ENCODE data around the gene GRAP2.

DNA sequence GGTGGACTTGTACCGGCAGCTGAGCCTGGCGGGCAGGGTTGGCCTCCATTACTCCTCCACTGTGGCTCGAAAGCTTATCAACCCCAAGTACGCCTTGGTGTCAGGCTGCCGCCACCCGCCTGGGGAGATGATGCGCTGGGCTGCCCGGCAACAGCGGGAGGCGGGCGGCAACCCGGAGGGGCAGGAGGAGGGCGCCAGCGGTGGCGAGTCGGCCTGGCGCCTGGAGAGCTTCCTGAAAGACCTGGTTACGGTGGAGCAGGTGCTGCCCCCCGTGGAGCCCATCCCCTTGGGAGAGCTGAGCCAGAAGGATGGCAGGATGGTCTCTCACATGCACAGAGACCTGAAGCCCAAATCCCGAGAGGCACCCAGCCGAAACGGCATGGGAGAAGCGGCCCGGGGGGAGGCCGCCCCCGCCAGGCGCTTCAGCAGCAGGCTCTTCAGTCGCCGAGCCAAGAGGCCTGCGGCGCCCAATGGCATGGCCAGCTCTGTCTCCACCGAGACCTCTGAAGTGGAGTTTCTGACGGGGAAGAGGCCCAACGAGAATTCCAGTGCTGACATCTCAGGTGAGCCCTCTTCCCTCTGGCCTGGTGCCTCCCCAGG, 120.6 kb downstream of the GRAP2 start:
- TF ChIP-seq, protein P1, sequence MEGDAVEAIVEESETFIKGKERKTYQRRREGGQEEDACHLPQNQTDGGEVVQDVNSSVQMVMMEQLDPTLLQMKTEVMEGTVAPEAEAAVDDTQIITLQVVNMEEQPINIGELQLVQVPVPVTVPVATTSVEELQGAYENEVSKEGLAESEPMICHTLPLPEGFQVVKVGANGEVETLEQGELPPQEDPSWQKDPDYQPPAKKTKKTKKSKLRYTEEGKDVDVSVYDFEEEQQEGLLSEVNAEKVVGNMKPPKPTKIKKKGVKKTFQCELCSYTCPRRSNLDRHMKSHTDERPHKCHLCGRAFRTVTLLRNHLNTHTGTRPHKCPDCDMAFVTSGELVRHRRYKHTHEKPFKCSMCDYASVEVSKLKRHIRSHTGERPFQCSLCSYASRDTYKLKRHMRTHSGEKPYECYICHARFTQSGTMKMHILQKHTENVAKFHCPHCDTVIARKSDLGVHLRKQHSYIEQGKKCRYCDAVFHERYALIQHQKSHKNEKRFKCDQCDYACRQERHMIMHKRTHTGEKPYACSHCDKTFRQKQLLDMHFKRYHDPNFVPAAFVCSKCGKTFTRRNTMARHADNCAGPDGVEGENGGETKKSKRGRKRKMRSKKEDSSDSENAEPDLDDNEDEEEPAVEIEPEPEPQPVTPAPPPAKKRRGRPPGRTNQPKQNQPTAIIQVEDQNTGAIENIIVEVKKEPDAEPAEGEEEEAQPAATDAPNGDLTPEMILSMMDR (IDR thresholded peaks at IDR 0.05; ENCODE audit: extremely low read depth in 1 of 2, insufficient read depth in 1 of 2, low read depth in 1 of 2, low read length in 2 of 2), result no peak
- TF ChIP-seq EZH2 (IDR thresholded peaks at IDR 0.05; ENCODE audit: borderline replicate concordance, low read depth, low read length, severe bottlenecking) (no peak), POLR2AphosphoS5 (IDR thresholded peaks at IDR 0.05; ENCODE audit: insufficient read depth, low read depth, low read length) (no peak), POLR2A (IDR thresholded peaks at IDR 0.05; ENCODE audit: low read depth, low read length) (no peak)
- TF ChIP-seq, protein P2, sequence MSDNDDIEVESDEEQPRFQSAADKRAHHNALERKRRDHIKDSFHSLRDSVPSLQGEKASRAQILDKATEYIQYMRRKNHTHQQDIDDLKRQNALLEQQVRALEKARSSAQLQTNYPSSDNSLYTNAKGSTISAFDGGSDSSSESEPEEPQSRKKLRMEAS (IDR thresholded peaks at IDR 0.05; ENCODE audit: insufficient read depth, insufficient read length), result no peak

All from endothelial cell of umbilical vein (primary cell).